ENCODE measurements around the gene MTMR1. TPM values are rescaled to one million over a fixed set of nuclear protein-coding genes. Genes with fewer than 3 reads are reported as not detected.

Gene MTMR1
- polyA plus RNA-seq, 1 donor from 2014 or later: 34.7 TPM

DNA sequence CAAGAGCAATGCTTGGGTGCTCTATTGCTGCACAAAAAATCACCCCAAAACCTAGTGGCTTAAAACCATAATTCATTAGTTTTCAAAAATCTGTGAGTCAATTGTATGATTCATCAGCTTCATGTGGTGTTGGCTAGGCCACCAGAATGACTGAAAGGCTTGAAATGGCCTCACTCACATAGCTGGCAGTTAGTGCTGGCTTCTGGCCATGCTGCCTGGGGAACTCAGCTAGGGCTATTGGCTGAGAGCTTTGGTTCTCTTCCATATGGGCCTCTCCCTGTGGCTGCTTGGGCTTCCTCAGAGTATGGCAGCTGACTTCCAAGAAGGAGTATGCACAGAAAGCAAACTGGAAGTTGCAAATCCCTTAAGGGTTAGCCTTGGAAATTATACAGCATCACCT lies 3.1 kb upstream of the MTMR1 start:
- Histone ChIP-seq H3K9ac (ENCODE audit: low read length) (no peak overlapping the region), H4K20me1 (ENCODE audit: insufficient read depth) (no peaks in the 10 kb centered on the region), H3K27me3 (ENCODE audit: insufficient read depth, low read depth, low read length) (no peaks in the 10 kb centered on the region), H3K4me2 (ENCODE audit: low read length) (no peak overlapping the region), H3K36me3 (ENCODE audit: insufficient read depth, low read length) (no peaks in the 10 kb centered on the region), H3K79me2 (replicated peaks; ENCODE audit: insufficient read depth, low read length) (no peaks in the 10 kb centered on the region), H3K27ac (ENCODE audit: low read length) (no peak overlapping the region), H3K9me3 (ENCODE audit: low read length) (no peaks in the 10 kb centered on the region), H3K4me3 (ENCODE audit: low read length) (no peak overlapping the region), H2AFZ (ENCODE audit: low read depth, low read length) (no peak overlapping the region), H3K9me2 (ENCODE audit: insufficient read depth, low read length) (no peaks in the 10 kb centered on the region), H3F3A (ENCODE audit: insufficient read depth, low read length, poor library complexity, severe bottlenecking) (no peaks in the 10 kb centered on the region)
- TF ChIP-seq EP300 (conservative IDR thresholded peaks at IDR 0.05; ENCODE audit: poor library complexity, severe bottlenecking): no peak
- no peak for TF ChIP-seq SMC3 (conservative IDR thresholded peaks at IDR 0.05; ENCODE audit: poor library complexity)
- no peak for TF ChIP-seq RAD21 (conservative IDR thresholded peaks at IDR 0.05)
- no peak for TF ChIP-seq MXI1 (conservative IDR thresholded peaks at IDR 0.05; ENCODE audit: poor library complexity, severe bottlenecking)
- no peak for TF ChIP-seq POLR2AphosphoS5 (IDR thresholded peaks at IDR 0.05)
- TF ChIP-seq EZH2 (IDR thresholded peaks at IDR 0.05; ENCODE audit: borderline replicate concordance, insufficient read depth, low read length, poor library complexity, severe bottlenecking): no peak
- no peak for TF ChIP-seq TAF1 (IDR thresholded peaks at IDR 0.05; ENCODE audit: low read depth)
- TF ChIP-seq, protein P1, sequence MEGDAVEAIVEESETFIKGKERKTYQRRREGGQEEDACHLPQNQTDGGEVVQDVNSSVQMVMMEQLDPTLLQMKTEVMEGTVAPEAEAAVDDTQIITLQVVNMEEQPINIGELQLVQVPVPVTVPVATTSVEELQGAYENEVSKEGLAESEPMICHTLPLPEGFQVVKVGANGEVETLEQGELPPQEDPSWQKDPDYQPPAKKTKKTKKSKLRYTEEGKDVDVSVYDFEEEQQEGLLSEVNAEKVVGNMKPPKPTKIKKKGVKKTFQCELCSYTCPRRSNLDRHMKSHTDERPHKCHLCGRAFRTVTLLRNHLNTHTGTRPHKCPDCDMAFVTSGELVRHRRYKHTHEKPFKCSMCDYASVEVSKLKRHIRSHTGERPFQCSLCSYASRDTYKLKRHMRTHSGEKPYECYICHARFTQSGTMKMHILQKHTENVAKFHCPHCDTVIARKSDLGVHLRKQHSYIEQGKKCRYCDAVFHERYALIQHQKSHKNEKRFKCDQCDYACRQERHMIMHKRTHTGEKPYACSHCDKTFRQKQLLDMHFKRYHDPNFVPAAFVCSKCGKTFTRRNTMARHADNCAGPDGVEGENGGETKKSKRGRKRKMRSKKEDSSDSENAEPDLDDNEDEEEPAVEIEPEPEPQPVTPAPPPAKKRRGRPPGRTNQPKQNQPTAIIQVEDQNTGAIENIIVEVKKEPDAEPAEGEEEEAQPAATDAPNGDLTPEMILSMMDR (IDR thresholded peaks at IDR 0.05; ENCODE audit: poor library complexity, severe bottlenecking): no peak
- TF ChIP-seq, protein P2, sequence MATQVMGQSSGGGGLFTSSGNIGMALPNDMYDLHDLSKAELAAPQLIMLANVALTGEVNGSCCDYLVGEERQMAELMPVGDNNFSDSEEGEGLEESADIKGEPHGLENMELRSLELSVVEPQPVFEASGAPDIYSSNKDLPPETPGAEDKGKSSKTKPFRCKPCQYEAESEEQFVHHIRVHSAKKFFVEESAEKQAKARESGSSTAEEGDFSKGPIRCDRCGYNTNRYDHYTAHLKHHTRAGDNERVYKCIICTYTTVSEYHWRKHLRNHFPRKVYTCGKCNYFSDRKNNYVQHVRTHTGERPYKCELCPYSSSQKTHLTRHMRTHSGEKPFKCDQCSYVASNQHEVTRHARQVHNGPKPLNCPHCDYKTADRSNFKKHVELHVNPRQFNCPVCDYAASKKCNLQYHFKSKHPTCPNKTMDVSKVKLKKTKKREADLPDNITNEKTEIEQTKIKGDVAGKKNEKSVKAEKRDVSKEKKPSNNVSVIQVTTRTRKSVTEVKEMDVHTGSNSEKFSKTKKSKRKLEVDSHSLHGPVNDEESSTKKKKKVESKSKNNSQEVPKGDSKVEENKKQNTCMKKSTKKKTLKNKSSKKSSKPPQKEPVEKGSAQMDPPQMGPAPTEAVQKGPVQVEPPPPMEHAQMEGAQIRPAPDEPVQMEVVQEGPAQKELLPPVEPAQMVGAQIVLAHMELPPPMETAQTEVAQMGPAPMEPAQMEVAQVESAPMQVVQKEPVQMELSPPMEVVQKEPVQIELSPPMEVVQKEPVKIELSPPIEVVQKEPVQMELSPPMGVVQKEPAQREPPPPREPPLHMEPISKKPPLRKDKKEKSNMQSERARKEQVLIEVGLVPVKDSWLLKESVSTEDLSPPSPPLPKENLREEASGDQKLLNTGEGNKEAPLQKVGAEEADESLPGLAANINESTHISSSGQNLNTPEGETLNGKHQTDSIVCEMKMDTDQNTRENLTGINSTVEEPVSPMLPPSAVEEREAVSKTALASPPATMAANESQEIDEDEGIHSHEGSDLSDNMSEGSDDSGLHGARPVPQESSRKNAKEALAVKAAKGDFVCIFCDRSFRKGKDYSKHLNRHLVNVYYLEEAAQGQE (IDR thresholded peaks at IDR 0.05; ENCODE audit: borderline replicate concordance): no peak

DNA sequence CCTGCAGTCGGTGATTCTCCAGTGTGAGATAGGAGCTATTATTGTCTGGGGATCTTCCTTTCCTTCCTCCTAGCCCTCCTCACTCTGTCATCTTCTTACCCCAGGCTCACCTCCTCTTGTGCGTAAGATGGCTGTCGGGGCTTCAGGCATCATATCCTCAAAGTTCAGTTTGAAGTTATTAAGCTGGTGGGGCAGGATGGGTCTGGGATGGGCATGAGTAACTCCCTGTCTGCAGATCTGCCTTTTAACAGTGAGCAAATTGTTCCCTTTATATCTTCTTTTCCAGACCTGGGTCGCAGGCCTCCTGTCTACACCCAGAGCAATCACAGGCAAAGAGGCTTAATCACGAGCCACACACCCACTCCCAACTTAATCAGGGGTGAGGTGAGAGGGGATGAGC lies 900 bp upstream of the MTMR1 start:
- Histone ChIP-seq H3K9me2 (ENCODE audit: insufficient read depth, low read length) (no peaks in the 10 kb centered on the region), H3K36me3 (ENCODE audit: insufficient read depth, low read length) (no peaks in the 10 kb centered on the region), H4K20me1 (ENCODE audit: insufficient read depth) (no peaks in the 10 kb centered on the region), H3K27me3 (ENCODE audit: insufficient read depth, low read depth, low read length) (no peaks in the 10 kb centered on the region), H3F3A (ENCODE audit: insufficient read depth, low read length, poor library complexity, severe bottlenecking) (no peaks in the 10 kb centered on the region), H3K27ac (ENCODE audit: low read length) (no peak overlapping the region), H2AFZ (ENCODE audit: low read depth, low read length) (no peak overlapping the region), H3K4me2 (ENCODE audit: low read length) (no peak overlapping the region), H3K4me3 (ENCODE audit: low read length) (peak overlapping the region; percentile 67), H3K79me2 (replicated peaks; ENCODE audit: insufficient read depth, low read length) (no peaks in the 10 kb centered on the region), H3K9ac (ENCODE audit: low read length) (peak overlapping the region; percentile 66), H3K9me3 (ENCODE audit: low read length) (no peaks in the 10 kb centered on the region)
- TF ChIP-seq, protein P1 (IDR thresholded peaks at IDR 0.05; ENCODE audit: poor library complexity, severe bottlenecking): no peak
- no peak for TF ChIP-seq EZH2 (IDR thresholded peaks at IDR 0.05; ENCODE audit: borderline replicate concordance, insufficient read depth, low read length, poor library complexity, severe bottlenecking)
- TF ChIP-seq, protein P2 (IDR thresholded peaks at IDR 0.05; ENCODE audit: borderline replicate concordance): no peak
- TF ChIP-seq RAD21 (conservative IDR thresholded peaks at IDR 0.05): no peak
- TF ChIP-seq SMC3 (conservative IDR thresholded peaks at IDR 0.05; ENCODE audit: poor library complexity): no peak
- no peak for TF ChIP-seq POLR2AphosphoS5 (IDR thresholded peaks at IDR 0.05)
- TF ChIP-seq MXI1 (conservative IDR thresholded peaks at IDR 0.05; ENCODE audit: poor library complexity, severe bottlenecking): no peak
- TF ChIP-seq EP300 (conservative IDR thresholded peaks at IDR 0.05; ENCODE audit: poor library complexity, severe bottlenecking): no peak
- no peak for TF ChIP-seq TAF1 (IDR thresholded peaks at IDR 0.05; ENCODE audit: low read depth)

Measured in neural cell (in vitro differentiated cells).